ENCODE measurements around the gene TENM4.

Gene TENM4

DNA sequence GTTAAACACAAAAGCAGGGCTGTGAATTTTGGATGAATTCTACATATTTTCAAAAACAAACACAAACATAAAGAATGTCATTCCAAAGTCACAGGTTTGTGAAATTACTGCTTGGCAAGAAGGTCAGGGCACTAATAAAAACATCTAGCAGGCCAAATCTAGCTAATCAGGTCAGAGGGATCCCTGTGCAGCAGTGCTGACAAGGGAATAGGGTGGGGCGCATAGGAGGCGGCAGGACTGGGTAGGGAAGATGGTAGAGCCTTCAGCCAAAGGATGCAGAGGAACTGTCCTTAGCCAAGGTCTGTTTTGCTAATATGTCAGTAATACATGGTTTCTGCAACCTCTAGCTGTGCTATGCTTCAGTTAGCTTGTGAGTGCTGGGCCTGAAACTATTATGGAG is 396.6 kb downstream of the TENM4 start:
- ATAC-seq, result no peak
- TF ChIP-seq TCF4 (CRISPR knock-in tag; IDR thresholded peaks at IDR 0.05; ENCODE audit: borderline replicate concordance) (no peak), ZFP30 (CRISPR knock-in tag; IDR thresholded peaks at IDR 0.05) (no peak), TOX (CRISPR knock-in tag; IDR thresholded peaks at IDR 0.05; ENCODE audit: borderline replicate concordance) (no peak)

DNA sequence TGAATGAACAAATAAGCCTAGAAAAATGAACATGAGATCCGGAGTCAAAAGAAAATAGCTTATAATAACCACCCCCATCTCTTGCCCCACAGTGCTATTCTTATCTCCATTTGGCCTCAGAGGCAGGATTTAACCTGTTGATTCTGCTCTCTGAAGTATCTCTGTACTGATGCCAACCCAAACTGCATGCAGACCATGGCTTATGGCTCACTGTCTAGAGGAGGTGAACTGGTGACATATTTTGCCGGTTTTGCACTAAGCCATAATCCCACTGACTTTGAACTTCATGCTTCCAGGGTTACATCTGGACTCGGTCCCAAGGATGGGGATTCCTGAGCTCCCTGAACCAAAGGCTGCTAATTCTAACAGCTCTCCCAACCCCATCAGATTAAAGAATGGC is 397.1 kb downstream of the TENM4 start:
- TF ChIP-seq, protein P1, sequence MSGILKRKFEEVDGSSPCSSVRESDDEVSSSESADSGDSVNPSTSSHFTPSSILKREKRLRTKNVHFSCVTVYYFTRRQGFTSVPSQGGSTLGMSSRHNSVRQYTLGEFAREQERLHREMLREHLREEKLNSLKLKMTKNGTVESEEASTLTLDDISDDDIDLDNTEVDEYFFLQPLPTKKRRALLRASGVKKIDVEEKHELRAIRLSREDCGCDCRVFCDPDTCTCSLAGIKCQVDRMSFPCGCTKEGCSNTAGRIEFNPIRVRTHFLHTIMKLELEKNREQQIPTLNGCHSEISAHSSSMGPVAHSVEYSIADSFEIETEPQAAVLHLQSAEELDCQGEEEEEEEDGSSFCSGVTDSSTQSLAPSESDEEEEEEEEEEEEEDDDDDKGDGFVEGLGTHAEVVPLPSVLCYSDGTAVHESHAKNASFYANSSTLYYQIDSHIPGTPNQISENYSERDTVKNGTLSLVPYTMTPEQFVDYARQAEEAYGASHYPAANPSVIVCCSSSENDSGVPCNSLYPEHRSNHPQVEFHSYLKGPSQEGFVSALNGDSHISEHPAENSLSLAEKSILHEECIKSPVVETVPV (CRISPR knock-in tag; IDR thresholded peaks at IDR 0.05), result no peak
- TF ChIP-seq BACH2 (CRISPR knock-in tag; IDR thresholded peaks at IDR 0.05; ENCODE audit: borderline replicate concordance), result no peak
- TF ChIP-seq SNAI2 (CRISPR knock-in tag; IDR thresholded peaks at IDR 0.05), result no peak
- TF ChIP-seq ZC3H10 (CRISPR knock-in tag; IDR thresholded peaks at IDR 0.05), result no peak
- TF ChIP-seq, protein P2, sequence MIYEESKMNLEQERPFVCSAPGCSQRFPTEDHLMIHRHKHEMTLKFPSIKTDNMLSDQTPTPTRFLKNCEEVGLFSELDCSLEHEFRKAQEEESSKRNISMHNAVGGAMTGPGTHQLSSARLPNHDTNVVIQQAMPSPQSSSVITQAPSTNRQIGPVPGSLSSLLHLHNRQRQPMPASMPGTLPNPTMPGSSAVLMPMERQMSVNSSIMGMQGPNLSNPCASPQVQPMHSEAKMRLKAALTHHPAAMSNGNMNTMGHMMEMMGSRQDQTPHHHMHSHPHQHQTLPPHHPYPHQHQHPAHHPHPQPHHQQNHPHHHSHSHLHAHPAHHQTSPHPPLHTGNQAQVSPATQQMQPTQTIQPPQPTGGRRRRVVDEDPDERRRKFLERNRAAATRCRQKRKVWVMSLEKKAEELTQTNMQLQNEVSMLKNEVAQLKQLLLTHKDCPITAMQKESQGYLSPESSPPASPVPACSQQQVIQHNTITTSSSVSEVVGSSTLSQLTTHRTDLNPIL (CRISPR knock-in tag; IDR thresholded peaks at IDR 0.05; ENCODE audit: low read depth), result no peak
- no peak for TF ChIP-seq PPARA (CRISPR knock-in tag; IDR thresholded peaks at IDR 0.05; ENCODE audit: borderline replicate concordance)
- no peak for TF ChIP-seq CSDC2 (CRISPR knock-in tag; IDR thresholded peaks at IDR 0.05)
- TF ChIP-seq ZNF8 (CRISPR knock-in tag; IDR thresholded peaks at IDR 0.05), result no peak
- no peak for TF ChIP-seq ISL1 (CRISPR knock-in tag; IDR thresholded peaks at IDR 0.05)
- TF ChIP-seq ARNTL (CRISPR knock-in tag; IDR thresholded peaks at IDR 0.05; ENCODE audit: borderline replicate concordance, low read depth), result no peak
- TF ChIP-seq OSR1 (CRISPR knock-in tag; IDR thresholded peaks at IDR 0.05), result no peak
- no peak for TF ChIP-seq ZNF70 (CRISPR knock-in tag; IDR thresholded peaks at IDR 0.05)
- no peak for TF ChIP-seq ZNF565 (CRISPR knock-in tag; conservative IDR thresholded peaks at IDR 0.05; ENCODE audit: low read depth)
- no peak for TF ChIP-seq GLIS3 (CRISPR knock-in tag; IDR thresholded peaks at IDR 0.05)
- no peak for TF ChIP-seq RARB (CRISPR knock-in tag; IDR thresholded peaks at IDR 0.05)
- no peak for TF ChIP-seq POU6F1 (CRISPR knock-in tag; IDR thresholded peaks at IDR 0.05; ENCODE audit: borderline replicate concordance, low read depth)
- TF ChIP-seq TCF4 (CRISPR knock-in tag; IDR thresholded peaks at IDR 0.05; ENCODE audit: borderline replicate concordance), result no peak
- TF ChIP-seq, protein P3, sequence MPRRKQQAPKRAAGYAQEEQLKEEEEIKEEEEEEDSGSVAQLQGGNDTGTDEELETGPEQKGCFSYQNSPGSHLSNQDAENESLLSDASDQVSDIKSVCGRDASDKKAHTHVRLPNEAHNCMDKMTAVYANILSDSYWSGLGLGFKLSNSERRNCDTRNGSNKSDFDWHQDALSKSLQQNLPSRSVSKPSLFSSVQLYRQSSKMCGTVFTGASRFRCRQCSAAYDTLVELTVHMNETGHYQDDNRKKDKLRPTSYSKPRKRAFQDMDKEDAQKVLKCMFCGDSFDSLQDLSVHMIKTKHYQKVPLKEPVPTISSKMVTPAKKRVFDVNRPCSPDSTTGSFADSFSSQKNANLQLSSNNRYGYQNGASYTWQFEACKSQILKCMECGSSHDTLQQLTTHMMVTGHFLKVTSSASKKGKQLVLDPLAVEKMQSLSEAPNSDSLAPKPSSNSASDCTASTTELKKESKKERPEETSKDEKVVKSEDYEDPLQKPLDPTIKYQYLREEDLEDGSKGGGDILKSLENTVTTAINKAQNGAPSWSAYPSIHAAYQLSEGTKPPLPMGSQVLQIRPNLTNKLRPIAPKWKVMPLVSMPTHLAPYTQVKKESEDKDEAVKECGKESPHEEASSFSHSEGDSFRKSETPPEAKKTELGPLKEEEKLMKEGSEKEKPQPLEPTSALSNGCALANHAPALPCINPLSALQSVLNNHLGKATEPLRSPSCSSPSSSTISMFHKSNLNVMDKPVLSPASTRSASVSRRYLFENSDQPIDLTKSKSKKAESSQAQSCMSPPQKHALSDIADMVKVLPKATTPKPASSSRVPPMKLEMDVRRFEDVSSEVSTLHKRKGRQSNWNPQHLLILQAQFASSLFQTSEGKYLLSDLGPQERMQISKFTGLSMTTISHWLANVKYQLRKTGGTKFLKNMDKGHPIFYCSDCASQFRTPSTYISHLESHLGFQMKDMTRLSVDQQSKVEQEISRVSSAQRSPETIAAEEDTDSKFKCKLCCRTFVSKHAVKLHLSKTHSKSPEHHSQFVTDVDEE (CRISPR knock-in tag; IDR thresholded peaks at IDR 0.05), result no peak
- no peak for TF ChIP-seq ZFP3 (CRISPR knock-in tag; IDR thresholded peaks at IDR 0.05)
- ATAC-seq, result no peak

GRCh38 chr11:79042824-79043223 is 398.0 kb downstream of the TENM4 start:
- ATAC-seq, result no peak

GRCh38 chr11:79040348-79040747 is 400.5 kb downstream of the TENM4 start:
- no peak for TF ChIP-seq TCF4 (CRISPR knock-in tag; IDR thresholded peaks at IDR 0.05; ENCODE audit: borderline replicate concordance)
- ATAC-seq, result no peak

More at GRCh38 chr11:79042824-79043223, 398.0 kb downstream of the TENM4 start:
- no peak for TF ChIP-seq GLIS3 (CRISPR knock-in tag; IDR thresholded peaks at IDR 0.05)
- TF ChIP-seq ZNF8 (CRISPR knock-in tag; IDR thresholded peaks at IDR 0.05), result no peak

GRCh38 chr11:79039122-79039521 is 401.7 kb downstream of the TENM4 start:
- peak; percentile 82 for ATAC-seq
- TF ChIP-seq ZFP30 (CRISPR knock-in tag; IDR thresholded peaks at IDR 0.05), result no peak
- TF ChIP-seq, protein P3 (CRISPR knock-in tag; IDR thresholded peaks at IDR 0.05), result no peak
- TF ChIP-seq ZNF8 (CRISPR knock-in tag; IDR thresholded peaks at IDR 0.05), result no peak
- no peak for TF ChIP-seq POU6F1 (CRISPR knock-in tag; IDR thresholded peaks at IDR 0.05; ENCODE audit: borderline replicate concordance, low read depth)
- no peak for TF ChIP-seq ARNTL (CRISPR knock-in tag; IDR thresholded peaks at IDR 0.05; ENCODE audit: borderline replicate concordance, low read depth)
- no peak for TF ChIP-seq TOX (CRISPR knock-in tag; IDR thresholded peaks at IDR 0.05; ENCODE audit: borderline replicate concordance)
- no peak for TF ChIP-seq PPARA (CRISPR knock-in tag; IDR thresholded peaks at IDR 0.05; ENCODE audit: borderline replicate concordance)
- no peak for TF ChIP-seq CSDC2 (CRISPR knock-in tag; IDR thresholded peaks at IDR 0.05)
- no peak for TF ChIP-seq RARB (CRISPR knock-in tag; IDR thresholded peaks at IDR 0.05)
- no peak for TF ChIP-seq ZNF70 (CRISPR knock-in tag; IDR thresholded peaks at IDR 0.05)
